Measurements from ENCODE around the gene PLEKHA1. TPM values are rescaled to one million over a fixed set of nuclear protein-coding genes. Genes with fewer than 3 reads are reported as not detected.
A peak's percentile ranks its signal among the peaks of the same experiment; 100 is the strongest.

Gene PLEKHA1
- total RNA-seq, 1 donor from 2014 or later: 22.8 TPM

GRCh38 chr10:122346326-122346950 is 28.1 kb upstream of the PLEKHA1 start:
- DNase-seq (ENCODE audit: low read depth in 2 of 2): no peak

- no peak for DNase-seq (ENCODE audit: low read depth in 2 of 2)
These were observed 27.2 kb upstream of the PLEKHA1 start for GRCh38 chr10:122347170-122347841.

- no peak for DNase-seq (ENCODE audit: low read depth in 2 of 2)
These were observed 26.0 kb upstream of the PLEKHA1 start for GRCh38 chr10:122348512-122348911.

GRCh38 chr10:122348935-122349361 is 25.6 kb upstream of the PLEKHA1 start:
- no peak for DNase-seq (ENCODE audit: low read depth in 2 of 2)

DNA sequence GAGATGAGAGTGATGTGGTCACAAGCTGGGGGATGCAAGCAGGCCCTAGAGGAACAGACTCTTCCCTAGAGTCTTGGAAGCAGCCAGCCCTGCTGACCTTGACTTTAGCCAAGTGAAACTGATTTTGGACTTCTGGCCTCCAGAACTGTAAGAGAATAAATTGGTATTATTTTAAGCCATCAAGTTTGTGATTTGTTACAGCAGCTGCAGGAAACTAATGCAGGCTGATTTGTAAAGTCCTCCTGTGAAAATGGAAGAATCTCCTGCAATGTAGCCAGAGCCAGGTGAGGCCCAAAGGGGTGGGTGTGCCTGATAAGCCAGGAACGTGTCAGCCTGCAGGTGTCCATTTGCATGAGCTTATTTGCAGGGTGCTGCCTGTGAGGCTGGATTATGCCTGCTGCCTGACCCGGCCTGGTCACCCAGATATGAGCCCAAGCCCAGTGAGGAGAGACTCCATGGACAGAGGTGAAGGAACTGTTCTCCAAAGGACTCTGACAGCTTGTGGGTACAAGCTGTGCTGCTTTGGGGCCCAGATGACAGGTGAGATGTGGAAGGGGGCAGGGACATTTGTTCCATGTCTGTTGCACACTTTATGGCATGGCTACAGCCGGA is 24.6 kb upstream of the PLEKHA1 start:
- no peak for DNase-seq (ENCODE audit: low read depth in 2 of 2)

DNA sequence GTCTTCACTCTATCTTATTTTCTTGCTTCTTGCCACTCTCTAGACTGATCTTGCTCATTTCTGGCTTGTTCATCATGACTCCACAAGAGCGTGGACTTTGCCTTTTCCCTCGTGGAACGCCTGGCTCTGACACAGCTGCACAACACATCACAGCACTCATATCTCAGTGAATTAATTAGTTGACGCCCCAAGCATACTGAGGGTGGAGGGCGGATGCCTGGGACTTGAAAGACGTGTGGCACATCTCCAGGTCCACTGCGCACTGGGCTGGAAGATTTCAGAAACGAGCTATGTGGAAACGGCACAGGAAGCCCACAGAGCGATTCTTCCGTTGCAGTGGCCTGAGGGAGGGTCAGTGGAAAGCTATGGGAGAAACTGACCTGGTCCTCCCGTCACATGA is 23.6 kb upstream of the PLEKHA1 start:
- DNase-seq (ENCODE audit: low read depth in 2 of 2): no peak

- no peak for DNase-seq (ENCODE audit: low read depth in 2 of 2)
These were observed 21.5 kb upstream of the PLEKHA1 start for GRCh38 chr10:122352817-122353525.

GRCh38 chr10:122354383-122354782 is 20.1 kb upstream of the PLEKHA1 start:
- no peak for DNase-seq (ENCODE audit: low read depth in 2 of 2)

DNA sequence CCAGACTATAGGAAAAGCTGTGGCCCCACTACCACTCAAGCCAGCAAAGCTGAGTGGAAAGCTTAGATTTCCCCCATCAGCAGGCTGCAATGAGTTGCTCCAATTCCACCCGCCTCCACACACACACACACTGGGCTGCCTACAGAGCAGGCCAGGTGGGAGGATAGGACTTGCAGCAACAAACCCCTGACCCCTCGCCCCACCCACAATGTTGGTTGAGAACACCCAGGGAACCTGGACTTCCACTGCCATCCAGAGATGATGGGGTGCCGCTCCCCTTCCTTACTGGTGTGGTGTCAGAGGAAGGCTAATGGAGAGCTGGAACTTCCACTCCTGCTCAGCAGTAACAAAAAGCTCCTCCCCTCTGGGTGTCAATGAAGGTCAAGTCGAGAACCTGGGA is 16.8 kb upstream of the PLEKHA1 start:
- no peak for DNase-seq (ENCODE audit: low read depth in 2 of 2)

- DNase-seq (ENCODE audit: low read depth in 2 of 2): no peak
These were observed 14.9 kb upstream of the PLEKHA1 start for GRCh38 chr10:122359621-122360020.

- DNase-seq (ENCODE audit: low read depth in 2 of 2): no peak
These were observed 13.5 kb upstream of the PLEKHA1 start for GRCh38 chr10:122361046-122361445.

- no peak for DNase-seq (ENCODE audit: low read depth in 2 of 2)
These were observed 12.4 kb upstream of the PLEKHA1 start for GRCh38 chr10:122362031-122362592.

- DNase-seq (ENCODE audit: low read depth in 2 of 2): peak in 1 of 2 donors; percentile 13
These were observed 11.9 kb upstream of the PLEKHA1 start for GRCh38 chr10:122362621-122363020.

DNA sequence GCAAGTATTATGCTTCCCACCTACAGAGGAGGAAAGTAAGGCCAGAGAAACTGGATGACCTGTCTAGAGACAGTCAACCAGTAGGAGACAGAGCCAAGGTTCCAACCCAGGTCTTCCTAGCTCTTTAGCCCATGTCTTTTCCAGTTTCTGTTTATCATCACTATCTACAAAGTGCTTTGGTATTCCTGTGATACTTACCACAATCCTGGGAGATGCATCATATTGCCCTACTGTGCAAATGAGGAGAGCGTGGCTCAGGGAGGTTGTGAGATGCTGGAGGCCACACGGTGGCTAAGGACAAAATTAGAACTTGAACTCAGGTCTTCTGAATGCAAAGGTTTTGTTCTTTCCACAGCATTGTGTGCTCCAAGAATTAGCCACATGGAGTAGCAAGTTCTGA is 11.2 kb upstream of the PLEKHA1 start:
- no peak for DNase-seq (ENCODE audit: low read depth in 2 of 2)

DNA sequence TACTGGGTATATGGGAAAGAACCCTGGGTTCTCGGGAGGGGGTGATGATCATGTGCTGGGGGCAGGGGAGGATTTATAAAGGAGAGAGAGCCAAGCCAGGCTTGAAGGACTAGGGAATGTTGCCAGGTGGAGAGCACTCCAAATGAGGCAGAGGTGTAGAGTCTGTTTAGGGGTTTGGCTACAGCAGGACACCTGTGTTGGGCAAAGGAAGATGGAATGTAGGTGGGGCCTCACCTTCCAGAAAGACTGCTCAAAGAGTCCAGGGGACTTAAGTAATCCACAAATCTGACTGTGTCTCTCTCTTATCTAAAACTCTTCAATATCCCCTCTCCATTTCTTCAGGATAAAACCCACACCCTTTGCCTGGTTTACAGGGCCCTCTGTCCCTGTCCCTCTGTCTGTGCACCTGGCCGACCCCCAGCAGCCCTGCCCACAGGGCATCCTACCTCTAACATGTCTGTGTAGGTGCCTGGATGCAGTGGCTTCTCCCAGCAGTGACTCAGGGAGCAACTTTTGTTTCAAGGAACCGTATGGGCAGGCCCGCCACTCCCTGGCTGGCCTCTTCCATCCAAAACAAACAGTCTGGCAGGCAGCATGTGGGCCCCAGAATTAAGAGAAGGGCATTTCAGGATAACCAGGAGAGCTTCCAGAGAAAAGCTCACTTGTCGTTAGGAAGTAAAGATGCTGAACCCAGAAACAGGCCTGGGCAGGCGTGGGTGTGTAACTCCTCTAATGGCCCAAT is 10.6 kb upstream of the PLEKHA1 start:
- no peak for DNase-seq (ENCODE audit: low read depth in 2 of 2)

- peak in 1 of 2 donors; percentile 75 for DNase-seq (ENCODE audit: low read depth in 2 of 2)
These were observed 5.8 kb upstream of the PLEKHA1 start for GRCh38 chr10:122368502-122369254.

- no peak for DNase-seq (ENCODE audit: low read depth in 2 of 2)
These were observed 1.4 kb upstream of the PLEKHA1 start for GRCh38 chr10:122373108-122373507.

DNA sequence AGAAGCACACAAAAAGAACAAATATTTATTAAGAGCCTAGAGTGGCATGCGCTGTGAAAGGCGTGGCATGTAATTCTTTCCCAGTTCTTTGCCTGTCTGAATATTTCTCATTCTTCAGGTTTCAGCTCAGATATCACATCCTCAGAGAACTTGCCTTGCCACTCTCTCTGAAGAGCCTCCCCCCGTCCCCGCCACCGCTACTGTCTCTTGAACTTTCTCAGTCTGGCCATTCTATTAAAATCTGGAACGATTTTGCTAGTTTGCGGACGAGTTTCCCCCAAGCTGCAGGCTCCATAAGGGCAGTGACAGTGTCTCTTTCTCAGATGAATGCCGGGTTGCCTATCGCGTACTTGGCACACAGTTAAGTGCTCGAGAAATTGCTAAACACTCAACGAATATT is 787 bp upstream of the PLEKHA1 start:
- peak in 1 of 2 donors; percentile 23 for DNase-seq (ENCODE audit: low read depth in 2 of 2)

DNA sequence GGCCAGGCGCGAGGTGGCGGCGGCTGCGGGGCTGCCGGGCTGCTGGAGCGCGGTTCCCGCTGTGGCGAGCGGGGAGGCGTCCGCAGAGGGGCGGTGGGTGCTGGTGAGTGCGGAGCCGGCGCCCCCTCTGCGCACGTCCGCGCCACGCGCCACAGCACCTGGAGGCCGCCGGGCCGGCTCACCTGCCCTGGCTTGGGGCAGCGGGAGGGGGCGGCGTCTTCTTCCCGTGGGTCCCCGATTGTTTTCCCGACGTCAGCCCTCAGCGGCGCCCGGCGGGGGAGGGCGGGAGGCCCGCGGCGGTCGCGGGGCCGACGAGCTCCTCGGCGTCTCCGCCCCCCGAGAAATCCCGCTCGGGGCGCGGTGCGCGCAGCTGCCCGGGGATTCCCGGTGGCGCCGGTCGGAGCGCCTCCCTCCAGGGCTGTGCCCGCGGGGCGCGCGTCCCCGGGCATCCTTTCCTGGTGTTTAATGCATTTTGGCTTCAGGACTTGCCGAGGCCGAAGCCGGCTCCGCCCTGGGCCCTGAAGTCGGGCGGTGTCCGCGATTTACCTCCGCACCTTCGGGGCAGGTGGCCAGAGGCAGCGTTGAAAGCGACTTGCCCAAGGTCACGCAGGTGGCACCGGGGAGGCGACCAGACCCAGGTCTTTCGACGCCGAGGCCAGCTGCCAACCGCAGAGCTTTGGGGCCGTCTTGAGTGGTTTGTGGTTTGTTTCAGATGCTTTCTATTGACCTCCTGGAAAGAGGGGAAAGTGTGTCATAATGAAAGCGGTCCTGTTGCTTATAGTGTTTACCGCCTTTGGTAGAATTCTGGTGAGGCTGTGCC is 561 bp downstream of the PLEKHA1 start:
- DNase-seq (ENCODE audit: low read depth in 2 of 2): peak; percentile 63 to 72
